Mesenchymal stem cell (in vitro differentiated cells and primary cell): ENCODE data around the gene PTEN.
"Not testable (repeated sequence)": the region's sequence is repeated elsewhere in the genome, so short reads cannot be mapped to it uniquely, and the experiment has no call there.

ENCODE experiments used
- DNase-seq: peaks from one replicate; pipeline ENCODE4 v3.0.0-alpha.2; 2013
- H2AFZ ChIP-seq: one replicate; pipeline ENCODE4 v1.6.1; 2013; ENCODE audit warnings: low read depth, mild to moderate bottlenecking, control low read depth, inconsistent platforms, low read length, moderate library complexity
- H2AK5ac ChIP-seq: 2 replicates; pipeline ENCODE4 v1.6.1; 2013; ENCODE audit warnings: low read length, moderate library complexity, mild to moderate bottlenecking, inconsistent platforms; ENCODE audit not compliant: severe bottlenecking
- H2BK120ac ChIP-seq: one replicate; pipeline ENCODE4 v1.6.1; 2013; ENCODE audit warnings: low read depth, mild to moderate bottlenecking, inconsistent platforms, low read length, moderate library complexity
- H2BK12ac ChIP-seq, 2 experiments: one replicate each; pipeline ENCODE4 v1.6.1; 2013; ENCODE audit warnings: inconsistent platforms in 2 of 2, low read length in 2 of 2, mild to moderate bottlenecking in 2 of 2, moderate library complexity in 2 of 2, control low read depth in 1 of 2
- H2BK15ac ChIP-seq: one replicate; pipeline ENCODE4 v1.6.1; 2013; ENCODE audit warnings: mild to moderate bottlenecking, low read depth, inconsistent platforms; ENCODE audit not compliant: poor library complexity, severe bottlenecking
- H2BK5ac ChIP-seq: 2 replicates; pipeline ENCODE4 v1.6.1; 2013; ENCODE audit warnings: low read depth, mild to moderate bottlenecking, low read length, control low read depth, inconsistent platforms; ENCODE audit not compliant: poor library complexity, severe bottlenecking
- H3K14ac ChIP-seq, 2 experiments: one replicate each; pipeline ENCODE4 v1.6.1; 2013; ENCODE audit warnings: inconsistent platforms in 2 of 2, low read length in 2 of 2, control low read depth in 1 of 2, mild to moderate bottlenecking in 1 of 2, moderate library complexity in 1 of 2
- H3K18ac ChIP-seq, 2 experiments: one replicate each; pipeline ENCODE4 v1.6.1; 2013; ENCODE audit warnings: inconsistent platforms in 2 of 2, low read length in 2 of 2, control low read depth in 1 of 2, low read depth in 1 of 2, mild to moderate bottlenecking in 1 of 2
- H3K23ac ChIP-seq, 2 experiments: one replicate each; pipeline ENCODE4 v1.6.1; 2013; ENCODE audit warnings: inconsistent platforms in 2 of 2, low read length in 2 of 2, mild to moderate bottlenecking in 2 of 2, moderate library complexity in 2 of 2, control low read depth in 1 of 2
- H3K27ac ChIP-seq: 2 replicates; pipeline ENCODE4 v1.5.1; 2013; ENCODE audit warnings: mild to moderate bottlenecking, moderate library complexity, low read length, control low read depth, inconsistent platforms; ENCODE audit not compliant: poor library complexity, severe bottlenecking
- H3K27me3 ChIP-seq, 2 experiments: 2 replicates each; pipeline versions ENCODE4 v1.6.1 to v1.7.0; 2013; ENCODE audit warnings: low read length in 2 of 2, mild to moderate bottlenecking in 2 of 2, moderate library complexity in 2 of 2, control low read depth in 1 of 2, inconsistent platforms in 1 of 2; ENCODE audit not compliant: control insufficient read depth in 1 of 2, insufficient read depth in 1 of 2
- H3K36me3 ChIP-seq, 2 experiments: 2 replicates each; pipeline versions ENCODE4 v1.6.1 to v1.7.0; 2013; ENCODE audit warnings: low read length in 2 of 2, control low read depth in 1 of 2, inconsistent platforms in 1 of 2, low read depth in 1 of 2, mild to moderate bottlenecking in 1 of 2; ENCODE audit not compliant: insufficient read depth in 2 of 2, control insufficient read depth in 1 of 2
- H3K4ac ChIP-seq, 2 experiments: one replicate each; pipeline ENCODE4 v1.6.1; 2013; ENCODE audit warnings: inconsistent platforms in 2 of 2, low read length in 2 of 2, mild to moderate bottlenecking in 2 of 2, moderate library complexity in 2 of 2, control low read depth in 1 of 2, low read depth in 1 of 2
- H3K4me1 ChIP-seq: 2 replicates; pipeline ENCODE4 v1.6.1; 2013; ENCODE audit warnings: low read depth, low read length, control low read depth; ENCODE audit not compliant: control insufficient read depth, insufficient read depth
- H3K4me2 ChIP-seq: 2 replicates; pipeline ENCODE4 v1.6.1; 2013; ENCODE audit warnings: low read length, mild to moderate bottlenecking, inconsistent platforms; ENCODE audit not compliant: poor library complexity, severe bottlenecking
- H3K4me3 ChIP-seq, 2 experiments: 2 replicates each; pipeline versions ENCODE4 v1.5.1 to v1.7.0; 2013; ENCODE audit warnings: low read length in 2 of 2, mild to moderate bottlenecking in 2 of 2, control low read depth in 1 of 2, low read depth in 1 of 2; ENCODE audit not compliant: insufficient read depth in 1 of 2
- H3K79me1 ChIP-seq: replicated peaks from 2 replicates; pipeline ENCODE4 v1.6.1; 2013; ENCODE audit warnings: mild to moderate bottlenecking, control low read depth, low read length, inconsistent platforms; ENCODE audit not compliant: poor library complexity, severe bottlenecking
- H3K9ac ChIP-seq: 2 replicates; pipeline ENCODE4 v1.7.0; 2013; ENCODE audit warnings: mild to moderate bottlenecking, low read length, moderate library complexity
- H3K9me3 ChIP-seq: 2 replicates; pipeline ENCODE4 v1.7.0; 2013; ENCODE audit warnings: mild to moderate bottlenecking, low read length; ENCODE audit not compliant: control insufficient read depth
- H4K8ac ChIP-seq: one replicate; pipeline ENCODE4 v1.6.1; 2013; ENCODE audit warnings: inconsistent platforms, mild to moderate bottlenecking, low read length, moderate library complexity
- H4K91ac ChIP-seq: one replicate; pipeline ENCODE4 v1.6.1; 2013; ENCODE audit warnings: mild to moderate bottlenecking, low read length, inconsistent platforms
- WGBS: methylation state at CpG from one replicate; pipeline ENCODE4 v1.1.7; 2013; ENCODE audit warnings: mixed read lengths; 5-methylcytosine and 5-hydroxymethylcytosine counted together

Gene PTEN

GRCh38 chr10:87862679-87863052 lies 759 bp upstream of the PTEN start:
- Histone ChIP-seq H2AK5ac (peak overlapping the region; percentile 4), H2AFZ (peak overlapping the region; percentile 97), H2BK15ac (peak overlapping the region; percentile 56), H3K18ac (peak overlapping the region; percentile 86 to 99), H3K4ac (peak overlapping the region; percentile 64 to 69), H2BK12ac (peak overlapping the region; percentile 67 to 98), H3K4me1 (peaks cover 6% of the 10 kb centered on the region), H2BK120ac (no peak overlapping the region), H3K79me1 (no peaks in the 10 kb centered on the region), H3K4me3 (peak overlapping the region; percentile 85 to 100), H3K27ac (peak overlapping the region; percentile 91), H3K9me3 (no peaks in the 10 kb centered on the region), H2BK5ac (peak overlapping the region; percentile 24), H3K14ac (peak overlapping the region in 1 of 2 experiments; percentile 39), H3K4me2 (peak overlapping the region; percentile 94), H4K91ac (peak overlapping the region; percentile 91), H3K27me3 (no peaks in the 10 kb centered on the region), H4K8ac (peak overlapping the region; percentile 89), H3K9ac (peak overlapping the region; percentile 97), H3K36me3 (no peaks in the 10 kb centered on the region), H3K23ac (peak overlapping the region in 1 of 2 experiments; percentile 48)
- no peak for DNase-seq
- WGBS = under 1% methylated on average over 20 of the region's 21 CpGs

GRCh38 chr10:87863951-87864495 lies 598 bp downstream of the PTEN start:
- Histone ChIP-seq H3K9ac (peak overlapping the region; percentile 97), H2BK15ac (peak overlapping the region; percentile 96), H3K4ac (peak overlapping the region; percentile 35 to 99), H3K18ac (peak overlapping the region; percentile 94 to 98), H4K8ac (peak overlapping the region; percentile 79), H3K4me3 (peak overlapping the region; percentile 85 to 100), H3K23ac (peak overlapping the region in 1 of 2 experiments; percentile 96), H3K14ac (peak overlapping the region in 1 of 2 experiments; percentile 71), H3K4me2 (peak overlapping the region; percentile 35), H4K91ac (peak overlapping the region; percentile 84), H2BK12ac (peak overlapping the region; percentile 54 to 63), H2BK120ac (peak overlapping the region; percentile 82)
- H3K27me3 ChIP-seq, H3K9me3 ChIP-seq, H2BK5ac ChIP-seq, H3K27ac ChIP-seq, H2AK5ac ChIP-seq, H3K4me1 ChIP-seq, H3K79me1 ChIP-seq, H2AFZ ChIP-seq, H3K36me3 ChIP-seq: not testable (repeated sequence)
- peak; percentile 47 for DNase-seq
- WGBS = under 1% methylated on average over 32 of the region's 47 CpGs

- Histone ChIP-seq H3K23ac (peak overlapping the region in 1 of 2 experiments; percentile 96), H3K36me3 (peaks cover 0 to 3% of the 10 kb centered on the region in 2 experiments), H3K79me1 (no peaks in the 10 kb centered on the region), H3K4ac (peak overlapping the region in 1 of 2 experiments; percentile 82), H3K4me2 (peak overlapping the region; percentile 35), H2BK5ac (no peak overlapping the region), H3K9me3 (no peaks in the 10 kb centered on the region), H3K4me1 (peaks cover 9% of the 10 kb centered on the region), H2AK5ac (no peak overlapping the region), H2AFZ (no peak overlapping the region), H2BK15ac (no peak overlapping the region), H4K91ac (no peak overlapping the region), H2BK12ac (peak overlapping the region in 1 of 2 experiments; percentile 63), H3K27ac (no peak overlapping the region), H3K27me3 (no peaks in the 10 kb centered on the region), H3K4me3 (peak overlapping the region; percentile 85 to 95), H3K18ac (peak overlapping the region; percentile 14 to 98), H2BK120ac (no peak overlapping the region), H3K14ac (peak overlapping the region in 1 of 2 experiments; percentile 20), H4K8ac (no peak overlapping the region), H3K9ac (peak overlapping the region; percentile 97)
- DNase-seq = peak; percentile 29
- WGBS = under 1% methylated on average over 14 of the region's 16 CpGs
These were observed 1.2 kb downstream of the PTEN start for GRCh38 chr10:87864496-87865059.

- Histone ChIP-seq H3K9me3 (no peaks in the 10 kb centered on the region), H3K4me2 (peak overlapping the region; percentile 84), H2BK12ac (no peak overlapping the region), H3K9ac (peak overlapping the region; percentile 97), H3K4ac (no peak overlapping the region), H3K27ac (no peak overlapping the region), H3K23ac (no peak overlapping the region), H2AFZ (no peak overlapping the region), H3K4me1 (peaks cover 9% of the 10 kb centered on the region), H4K91ac (no peak overlapping the region), H2BK120ac (no peak overlapping the region), H3K4me3 (peak overlapping the region in 1 of 2 experiments; percentile 95), H3K18ac (no peak overlapping the region), H3K27me3 (no peaks in the 10 kb centered on the region), H2AK5ac (no peak overlapping the region), H3K79me1 (no peaks in the 10 kb centered on the region), H3K14ac (no peak overlapping the region), H2BK15ac (no peak overlapping the region), H2BK5ac (no peak overlapping the region), H4K8ac (no peak overlapping the region), H3K36me3 (peaks cover 0 to 3% of the 10 kb centered on the region in 2 experiments)
- no peak for DNase-seq
- 27% methylated on average over 4 of the region's 4 CpGs for WGBS
These were observed 1.9 kb downstream of the PTEN start for GRCh38 chr10:87865241-87865881.
